Measurements from ENCODE around the gene APLF. TPM values are rescaled to one million over a fixed set of nuclear protein-coding genes. Genes with fewer than 3 reads are reported as not detected.
"Not testable (repeated sequence)": the region's sequence is repeated elsewhere in the genome, so short reads cannot be mapped to it uniquely, and the experiment has no call there.

Gene APLF
- total RNA-seq, 1 experiment from 2014 or later: 4.5 TPM

DNA sequence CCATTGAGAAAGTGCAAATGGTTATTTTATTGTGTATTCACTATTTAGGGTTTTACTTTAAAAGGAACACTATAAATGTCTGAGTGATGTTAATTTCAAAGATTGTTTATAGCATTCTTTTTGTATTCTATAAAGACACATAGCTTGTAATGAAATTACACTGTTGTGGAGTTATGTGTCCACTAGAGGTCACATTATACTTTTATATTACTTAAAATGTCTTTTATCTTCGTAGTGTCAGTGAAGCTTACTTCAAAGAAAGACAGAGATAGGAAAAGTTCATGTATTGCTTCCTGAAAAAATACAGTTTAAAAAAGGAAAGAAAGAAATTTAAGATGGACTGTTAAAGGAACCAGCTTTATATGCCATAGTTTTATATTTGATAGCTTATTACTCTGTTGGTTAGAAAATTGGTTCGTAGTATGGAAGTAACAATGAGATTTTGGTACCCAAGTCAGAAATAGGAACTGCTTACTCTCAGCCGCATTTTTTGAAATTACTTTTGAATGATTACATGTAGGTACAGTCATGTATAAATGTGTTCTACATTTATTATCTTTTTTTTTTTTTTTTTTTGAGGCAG lies 20.5 kb downstream of the APLF start:
- TF ChIP-seq, protein P1, sequence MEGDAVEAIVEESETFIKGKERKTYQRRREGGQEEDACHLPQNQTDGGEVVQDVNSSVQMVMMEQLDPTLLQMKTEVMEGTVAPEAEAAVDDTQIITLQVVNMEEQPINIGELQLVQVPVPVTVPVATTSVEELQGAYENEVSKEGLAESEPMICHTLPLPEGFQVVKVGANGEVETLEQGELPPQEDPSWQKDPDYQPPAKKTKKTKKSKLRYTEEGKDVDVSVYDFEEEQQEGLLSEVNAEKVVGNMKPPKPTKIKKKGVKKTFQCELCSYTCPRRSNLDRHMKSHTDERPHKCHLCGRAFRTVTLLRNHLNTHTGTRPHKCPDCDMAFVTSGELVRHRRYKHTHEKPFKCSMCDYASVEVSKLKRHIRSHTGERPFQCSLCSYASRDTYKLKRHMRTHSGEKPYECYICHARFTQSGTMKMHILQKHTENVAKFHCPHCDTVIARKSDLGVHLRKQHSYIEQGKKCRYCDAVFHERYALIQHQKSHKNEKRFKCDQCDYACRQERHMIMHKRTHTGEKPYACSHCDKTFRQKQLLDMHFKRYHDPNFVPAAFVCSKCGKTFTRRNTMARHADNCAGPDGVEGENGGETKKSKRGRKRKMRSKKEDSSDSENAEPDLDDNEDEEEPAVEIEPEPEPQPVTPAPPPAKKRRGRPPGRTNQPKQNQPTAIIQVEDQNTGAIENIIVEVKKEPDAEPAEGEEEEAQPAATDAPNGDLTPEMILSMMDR (IDR thresholded peaks at IDR 0.05; ENCODE audit: unreplicated experiment): no peak
- Mint-ChIP-seq H3K4me3 (ENCODE audit: low read depth, unreplicated experiment) (no peak overlapping the region), H3K36me3 (ENCODE audit: insufficient read depth, unreplicated experiment) (no peaks in the 10 kb centered on the region), H3K4me1 (ENCODE audit: low read depth, unreplicated experiment) (no peaks in the 10 kb centered on the region), H3K9me3 (ENCODE audit: low read depth, unreplicated experiment) (no peaks in the 10 kb centered on the region), H3K27ac (ENCODE audit: unreplicated experiment) (no peak overlapping the region), H3K27me3 (ENCODE audit: unreplicated experiment) (no peaks in the 10 kb centered on the region)
- BruUV-seq (replicated peaks): no TSS peak
- no peak for DNase-seq
- intact Hi-C loops (cut with micrococcal nuclease; ENCODE audit: unreplicated experiment): loop anchor here (1.0 to 2.0 kb wide), 3 partner anchors 107 to 221 kb away; no protein-coding TSS in a partner anchor
- CTCF ChIA-PET: interaction anchor here (0.9 to 2.3 kb wide), 12 partner anchors 12 to 437 kb away, joined by 3 to 29 read pairs (median 4); partner anchors contain the start of genes APLF and FBXO48

DNA sequence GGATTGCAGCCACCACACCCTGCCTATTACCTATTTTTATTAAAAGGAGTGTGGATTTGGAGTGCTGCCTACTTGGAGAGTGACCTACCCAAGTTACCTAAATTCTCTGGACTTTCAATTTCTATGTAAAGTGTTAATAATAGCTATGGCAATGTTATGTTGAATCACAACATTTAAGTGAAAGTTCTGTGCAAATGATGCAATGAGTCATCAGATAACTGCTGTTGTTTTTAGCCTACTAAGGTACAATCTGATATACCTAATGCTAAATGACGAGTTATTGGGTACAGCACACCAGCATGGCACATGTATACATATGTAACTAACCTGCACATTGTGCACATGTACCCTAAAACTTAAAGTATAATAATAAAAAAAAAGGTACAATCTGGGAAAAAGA lies 21.2 kb downstream of the APLF start:
- H3K27ac Mint-ChIP-seq (ENCODE audit: unreplicated experiment); H3K4me3 Mint-ChIP-seq (ENCODE audit: low read depth, unreplicated experiment); H3K27me3 Mint-ChIP-seq (ENCODE audit: unreplicated experiment); H3K9me3 Mint-ChIP-seq (ENCODE audit: low read depth, unreplicated experiment); DNase-seq; H3K4me1 Mint-ChIP-seq (ENCODE audit: low read depth, unreplicated experiment); BruUV-seq (replicated peaks); H3K36me3 Mint-ChIP-seq (ENCODE audit: insufficient read depth, unreplicated experiment): not testable (repeated sequence)
- CTCF ChIA-PET: interaction anchor here (1.2 to 2.3 kb wide), 5 partner anchors 13 to 158 kb away, joined by 3 to 29 read pairs (median 4); no protein-coding TSS in a partner anchor
- intact Hi-C loops (cut with micrococcal nuclease; ENCODE audit: unreplicated experiment): loop anchor here (1.0 kb wide), 1 partner anchor 107 kb away; no protein-coding TSS in a partner anchor

DNA sequence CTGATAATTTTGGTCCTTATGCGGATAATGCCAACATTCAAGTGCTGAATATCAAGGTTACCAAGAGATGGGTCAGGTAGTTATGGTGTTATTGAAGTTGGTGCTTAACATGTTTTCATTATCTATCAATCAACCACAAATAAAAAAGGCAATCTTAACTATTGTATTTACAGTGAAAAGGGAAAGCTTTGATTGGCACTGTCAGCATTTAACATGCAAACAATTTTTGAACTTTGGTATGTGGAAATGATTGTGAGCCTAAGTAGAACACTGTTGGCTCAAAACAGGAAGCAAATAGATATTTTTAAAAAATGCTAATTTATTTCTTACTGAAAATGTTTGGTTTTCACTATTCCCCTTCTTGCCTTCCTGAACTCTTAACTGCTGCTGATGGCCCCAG lies 21.9 kb downstream of the APLF start:
- H3K4me1 Mint-ChIP-seq (ENCODE audit: low read depth, unreplicated experiment): no peaks in the 10 kb centered on the region
- DNase-seq: no peak
- peaks cover 2% of the 10 kb centered on the region for H3K9me3 Mint-ChIP-seq (ENCODE audit: low read depth, unreplicated experiment)
- H3K27me3 Mint-ChIP-seq (ENCODE audit: unreplicated experiment): no peaks in the 10 kb centered on the region
- no peak overlapping the region for H3K4me3 Mint-ChIP-seq (ENCODE audit: low read depth, unreplicated experiment)
- BruUV-seq (replicated peaks): no TSS peak
- H3K36me3 Mint-ChIP-seq (ENCODE audit: insufficient read depth, unreplicated experiment): no peaks in the 10 kb centered on the region
- no peak overlapping the region for H3K27ac Mint-ChIP-seq (ENCODE audit: unreplicated experiment)
- intact Hi-C loops (cut with micrococcal nuclease; ENCODE audit: unreplicated experiment): no loop called here
- CTCF ChIA-PET: interaction anchor here (2.3 kb wide), 1 partner anchor 105 kb away, joined by 29 read pairs; no protein-coding TSS in a partner anchor
- TF ChIP-seq, protein P1 (IDR thresholded peaks at IDR 0.05; ENCODE audit: unreplicated experiment): no peak

DNA sequence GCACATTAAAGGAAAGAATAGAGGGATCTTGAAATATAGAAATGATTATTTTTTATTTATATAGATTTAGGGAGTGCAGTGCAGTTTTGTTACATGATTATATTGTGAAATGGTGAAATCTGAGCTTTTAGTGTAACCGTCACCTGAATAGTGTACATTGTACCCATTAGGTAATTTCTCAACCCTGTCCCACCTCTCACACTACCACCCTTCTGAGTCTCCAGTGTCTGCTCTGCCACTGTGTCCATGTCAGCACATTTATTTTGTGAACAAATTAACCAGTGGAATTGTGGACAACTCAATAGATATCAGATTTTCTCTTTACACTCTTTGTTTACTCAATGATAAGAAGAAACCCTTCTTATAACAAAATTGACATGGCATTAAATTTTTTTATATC lies 24.2 kb downstream of the APLF start:
- TF ChIP-seq, protein P1 (IDR thresholded peaks at IDR 0.05; ENCODE audit: unreplicated experiment): no peak
- Mint-ChIP-seq H3K9me3 (ENCODE audit: low read depth, unreplicated experiment) (peaks cover 2% of the 10 kb centered on the region), H3K4me3 (ENCODE audit: low read depth, unreplicated experiment) (no peak overlapping the region), H3K27me3 (ENCODE audit: unreplicated experiment) (no peaks in the 10 kb centered on the region), H3K4me1 (ENCODE audit: low read depth, unreplicated experiment) (no peaks in the 10 kb centered on the region), H3K36me3 (ENCODE audit: insufficient read depth, unreplicated experiment) (no peaks in the 10 kb centered on the region), H3K27ac (ENCODE audit: unreplicated experiment) (no peak overlapping the region)
- CTCF ChIA-PET: no interaction called here
- intact Hi-C loops (cut with micrococcal nuclease; ENCODE audit: unreplicated experiment): no loop called here
- no TSS peak for BruUV-seq (replicated peaks)
- DNase-seq: no peak

DNA sequence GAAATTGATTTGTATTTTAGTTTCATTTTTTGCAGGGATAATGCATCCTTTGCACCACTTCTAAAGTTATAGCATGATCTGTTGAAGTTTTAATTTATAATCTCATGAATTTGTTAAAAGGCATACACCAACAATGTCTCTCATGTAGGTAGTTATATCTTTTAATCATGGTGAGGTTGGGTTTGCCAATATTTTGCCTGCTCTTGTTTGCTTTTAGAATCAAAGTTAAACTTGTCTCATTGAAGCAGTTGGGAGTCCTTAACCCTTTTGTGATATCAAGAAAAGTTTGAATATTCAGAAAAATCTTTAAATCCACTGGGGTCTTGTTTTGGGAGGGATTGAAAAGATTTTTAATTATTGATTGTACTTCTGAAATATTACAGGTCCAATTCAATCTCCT lies 31.7 kb downstream of the APLF start:
- H3K4me1 Mint-ChIP-seq (ENCODE audit: low read depth, unreplicated experiment): no peaks in the 10 kb centered on the region
- no peaks in the 10 kb centered on the region for H3K36me3 Mint-ChIP-seq (ENCODE audit: insufficient read depth, unreplicated experiment)
- H3K27me3 Mint-ChIP-seq (ENCODE audit: unreplicated experiment): no peaks in the 10 kb centered on the region
- CTCF ChIA-PET: no interaction called here
- no peak overlapping the region for H3K4me3 Mint-ChIP-seq (ENCODE audit: low read depth, unreplicated experiment)
- BruUV-seq (replicated peaks): no TSS peak
- no peak overlapping the region for H3K27ac Mint-ChIP-seq (ENCODE audit: unreplicated experiment)
- H3K9me3 Mint-ChIP-seq (ENCODE audit: low read depth, unreplicated experiment): peaks cover 3% of the 10 kb centered on the region
- intact Hi-C loops (cut with micrococcal nuclease; ENCODE audit: unreplicated experiment): no loop called here
- TF ChIP-seq, protein P1 (IDR thresholded peaks at IDR 0.05; ENCODE audit: unreplicated experiment): no peak
- no peak for DNase-seq
